GM19099 (cell line): ENCODE measurements around the gene PPP2R5A.

Experiments
- POLR2A ChIP-seq: IDR thresholded peaks from 3 replicates; pipeline ENCODE4 v1.6.1; 2011; ENCODE audit warnings: low read depth; ENCODE audit not compliant: insufficient read length; ENCODE audit errors: extremely low read depth

The PPP2R5A gene

DNA sequence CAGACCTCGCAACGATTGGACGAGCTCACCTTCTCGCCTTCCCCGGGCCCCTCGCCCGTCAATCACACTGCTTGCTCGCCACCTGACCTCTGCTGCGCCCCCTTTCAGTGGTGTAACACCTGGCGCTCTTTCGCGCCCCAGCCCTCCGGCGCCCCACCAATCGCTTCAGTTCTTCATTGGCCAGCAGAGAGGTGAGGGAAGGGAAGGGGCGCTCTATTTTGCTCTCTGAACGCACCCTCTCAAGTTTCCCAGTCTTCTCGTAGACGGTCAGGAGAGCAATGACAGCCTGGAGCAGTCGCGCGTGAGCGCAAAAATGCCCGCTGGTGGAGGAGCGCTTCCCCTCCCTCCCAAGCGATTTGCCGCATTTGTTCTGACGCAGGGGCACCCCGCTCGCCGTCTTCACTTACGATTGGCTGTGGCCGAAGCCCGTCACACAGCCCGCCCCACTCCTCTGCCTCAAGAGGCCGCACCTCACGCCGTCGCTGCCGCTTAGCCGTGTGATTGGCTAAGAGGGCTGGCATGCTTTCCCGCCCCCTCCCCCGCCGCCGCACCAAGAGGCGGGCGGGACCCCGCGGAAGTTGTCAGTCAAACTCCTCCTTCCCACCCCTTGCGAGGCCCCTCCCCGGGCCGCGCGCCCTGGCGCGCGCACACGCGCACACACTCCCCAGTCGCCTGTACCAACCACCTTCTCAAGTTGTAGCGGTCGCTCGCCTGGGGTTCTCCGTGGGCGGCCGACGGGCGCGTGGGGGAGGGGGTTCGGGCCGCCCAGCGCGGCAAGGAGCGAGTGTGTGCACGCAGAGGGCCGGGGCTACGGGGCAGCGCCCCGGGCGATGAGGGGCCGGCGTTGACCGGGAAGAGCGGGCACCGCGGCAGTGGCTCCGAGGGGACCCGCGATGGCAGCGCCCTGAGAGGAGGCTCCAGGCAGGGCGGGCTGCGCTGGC, at the start of gene PPP2R5A:
PPP2R5A (plus strand) TSS at position 667 of the 941 bp plus-strand sequence. CDS start 701 bp downstream, outside the sequence.
- peak; percentile 72 for TF ChIP-seq POLR2A

- TF ChIP-seq POLR2A, result no peak
Observed at GRCh38 chr1:212235857-212236256, 49.4 kb upstream of the PPP2R5A start.

DNA sequence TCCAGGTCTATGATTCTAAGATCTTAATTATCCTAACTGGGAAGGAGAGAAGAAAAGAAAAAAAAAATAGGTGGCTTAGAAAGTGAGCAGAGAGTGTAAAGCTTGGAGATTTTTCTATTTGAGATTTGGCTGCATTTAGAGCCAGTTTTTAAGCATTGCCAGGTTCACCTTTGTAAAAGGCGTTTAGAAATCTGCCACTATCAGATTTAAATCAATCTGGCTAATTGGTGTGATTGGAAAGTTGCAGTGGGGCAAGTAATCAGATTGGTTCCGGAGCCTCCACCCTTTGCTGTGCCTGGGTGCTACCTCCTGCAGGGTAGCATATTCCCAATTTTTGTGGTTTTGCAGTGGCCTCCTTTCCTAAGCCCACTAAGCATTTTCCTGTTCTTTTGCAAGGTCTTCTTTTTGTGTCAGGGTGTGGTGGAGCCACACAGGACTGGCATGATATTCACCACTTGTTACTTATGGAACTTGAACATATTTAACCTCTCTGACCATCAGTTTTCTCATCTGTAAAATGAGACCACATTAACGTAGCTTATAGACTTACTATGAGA, 48.5 kb upstream of the PPP2R5A start:
- TF ChIP-seq POLR2A, result no peak

DNA sequence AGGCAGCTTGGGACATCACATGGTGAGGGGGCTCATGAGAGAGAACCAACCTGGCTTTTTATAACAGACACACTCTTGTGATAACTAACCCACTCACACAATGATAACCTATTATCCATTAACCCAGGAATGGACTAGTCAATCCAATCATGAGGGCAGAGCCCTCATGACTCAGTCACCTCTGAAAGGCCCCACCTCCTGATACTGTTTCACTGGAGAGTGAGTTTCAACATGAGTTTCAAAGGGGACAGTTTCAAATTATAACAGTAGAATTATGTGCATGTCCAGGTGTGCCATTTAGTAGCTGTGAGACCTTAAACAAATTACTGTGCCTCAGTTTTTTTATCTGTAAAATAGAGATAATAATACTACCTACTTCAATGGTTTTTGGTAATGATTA, 47.6 kb upstream of the PPP2R5A start:
- TF ChIP-seq POLR2A, result no peak

- TF ChIP-seq POLR2A, result no peak
Observed at GRCh38 chr1:212238552-212238951, 46.7 kb upstream of the PPP2R5A start.

- TF ChIP-seq POLR2A, result no peak
Observed at GRCh38 chr1:212241501-212241900, 43.7 kb upstream of the PPP2R5A start.

DNA sequence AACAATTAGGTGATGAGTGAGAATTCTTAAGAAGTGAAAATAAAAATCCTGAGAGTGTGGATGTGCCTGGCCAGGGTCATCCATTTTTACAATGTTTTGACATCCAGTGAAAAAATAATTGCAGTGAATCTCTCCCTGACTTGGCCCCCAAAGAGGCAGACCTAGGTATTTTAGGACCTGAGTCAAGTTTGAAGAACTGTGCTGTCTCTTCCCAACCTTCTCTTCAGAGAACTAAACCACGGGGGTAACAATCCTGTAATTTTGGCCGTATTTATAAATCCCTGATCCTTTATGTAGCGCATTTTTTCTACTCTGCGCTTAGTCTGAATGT, 43.3 kb upstream of the PPP2R5A start:
- TF ChIP-seq POLR2A, result no peak

GRCh38 chr1:212242288-212242984, 42.8 kb upstream of the PPP2R5A start:
- TF ChIP-seq POLR2A, result no peak

DNA sequence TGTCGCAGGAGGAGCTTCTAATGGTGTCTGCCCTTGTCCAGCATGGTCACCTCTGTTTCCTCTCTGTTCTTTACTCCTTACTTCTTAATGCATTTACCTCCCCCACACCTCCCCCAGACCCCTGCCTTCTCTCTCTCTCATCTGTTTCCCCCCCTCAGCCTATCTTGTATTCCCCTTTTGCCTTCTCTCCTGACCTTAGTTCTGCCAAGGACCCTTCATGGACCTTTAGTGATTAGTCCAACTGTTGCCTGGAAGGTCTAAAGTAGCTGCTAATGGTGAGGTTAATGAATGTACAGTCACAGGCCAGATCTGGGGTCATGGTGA, 42.3 kb upstream of the PPP2R5A start:
- TF ChIP-seq POLR2A, result no peak

- TF ChIP-seq POLR2A, result no peak
Observed at GRCh38 chr1:212244441-212244840, 40.8 kb upstream of the PPP2R5A start.

DNA sequence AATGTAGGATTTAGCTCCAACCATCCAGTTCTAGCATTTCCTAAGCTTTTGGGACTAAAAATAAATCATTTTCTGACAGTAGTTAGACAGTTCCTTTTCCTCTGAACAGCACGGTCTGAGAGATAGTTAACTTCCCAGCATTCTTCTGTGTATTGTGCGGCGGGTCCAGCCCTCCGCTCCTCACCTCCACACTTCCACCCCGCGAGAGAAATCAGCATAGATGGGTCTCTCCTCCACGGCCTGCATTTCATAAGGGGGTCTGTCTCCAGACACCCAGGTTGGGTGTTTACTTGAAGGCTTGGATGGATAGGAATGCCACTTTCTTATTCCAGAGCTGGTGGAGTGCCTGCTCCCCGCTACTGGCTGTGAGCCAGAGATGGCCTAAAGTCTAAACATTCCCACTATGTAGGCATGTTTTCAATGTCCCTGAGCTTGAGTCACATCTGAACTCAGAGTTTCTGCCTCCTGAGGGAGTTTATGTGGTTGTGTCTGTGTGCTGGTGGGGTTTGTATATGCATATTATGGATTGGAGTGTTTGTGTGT, 38.0 kb upstream of the PPP2R5A start:
- TF ChIP-seq POLR2A, result no peak

DNA sequence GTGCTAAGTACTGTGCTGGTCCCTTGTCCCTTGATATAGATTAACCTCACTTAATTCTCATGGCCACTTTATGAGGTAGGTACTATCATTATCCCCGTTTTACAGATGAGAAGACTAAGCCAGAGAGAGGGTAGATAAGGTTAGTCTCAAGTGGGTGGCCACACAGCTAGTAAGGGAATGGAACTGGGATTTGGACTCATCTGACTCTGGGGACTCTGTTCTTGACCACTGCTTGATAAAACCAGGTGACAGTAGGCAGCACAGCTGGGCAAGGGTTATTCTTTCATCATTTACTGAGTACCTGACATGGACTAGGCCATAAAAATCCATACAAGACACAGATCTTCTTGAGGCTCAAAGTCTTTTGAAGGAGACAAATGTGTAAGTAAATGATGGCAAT, 37.2 kb upstream of the PPP2R5A start:
- TF ChIP-seq POLR2A, result no peak

DNA sequence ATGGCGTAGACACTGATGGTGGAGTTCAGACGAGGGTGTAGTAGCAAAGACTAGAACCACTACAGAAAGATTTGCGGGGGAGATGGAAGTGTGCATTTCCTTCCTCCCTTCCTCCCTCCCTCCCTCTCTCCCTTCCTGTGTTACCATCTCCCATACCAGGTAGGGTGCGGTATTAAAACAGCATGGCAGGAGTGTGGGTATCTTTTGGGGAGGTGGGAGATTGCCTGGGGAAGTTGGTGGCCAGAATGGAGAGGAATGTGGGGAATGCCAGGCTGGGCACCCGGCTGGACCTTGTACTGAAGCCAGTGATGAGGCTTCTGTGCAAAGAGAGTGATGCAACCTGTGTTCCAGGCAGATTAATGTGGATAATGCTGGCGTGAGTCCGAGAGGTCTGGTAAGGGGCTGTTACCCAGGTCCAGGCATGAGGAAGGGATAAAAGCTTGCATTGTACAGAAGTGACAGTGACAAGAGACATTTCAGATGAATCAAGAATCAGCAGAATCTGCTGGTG, 30.3 kb upstream of the PPP2R5A start:
- no peak for TF ChIP-seq POLR2A

DNA sequence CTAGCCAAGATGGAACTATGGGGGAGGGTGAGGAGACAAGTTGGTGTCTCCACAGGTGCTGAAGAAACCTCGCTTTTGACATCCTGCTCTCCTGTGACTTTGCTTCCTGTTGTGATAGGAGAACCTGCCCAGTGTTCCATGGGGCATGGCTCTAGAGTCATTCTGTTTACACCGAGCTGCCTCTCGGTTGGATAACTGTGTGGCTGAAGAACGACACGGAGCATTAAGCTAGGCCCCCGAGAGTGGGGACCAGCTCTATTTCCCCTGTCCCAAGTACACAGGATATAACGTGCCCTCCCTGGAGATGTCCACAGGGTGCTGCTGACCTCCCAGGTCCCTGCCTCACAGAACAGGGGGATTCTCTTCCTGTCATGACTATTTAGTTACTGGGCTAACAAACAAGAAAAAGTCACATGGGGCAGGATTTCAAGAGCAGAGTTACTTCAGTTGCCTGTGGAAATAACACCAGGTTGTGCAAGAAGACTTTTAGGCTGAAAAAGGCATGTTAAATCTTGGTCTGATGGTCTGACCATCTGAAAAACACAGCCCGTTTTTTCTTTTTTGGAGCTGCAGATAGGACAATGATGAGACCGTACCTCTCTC, 29.4 kb upstream of the PPP2R5A start:
- no peak for TF ChIP-seq POLR2A

DNA sequence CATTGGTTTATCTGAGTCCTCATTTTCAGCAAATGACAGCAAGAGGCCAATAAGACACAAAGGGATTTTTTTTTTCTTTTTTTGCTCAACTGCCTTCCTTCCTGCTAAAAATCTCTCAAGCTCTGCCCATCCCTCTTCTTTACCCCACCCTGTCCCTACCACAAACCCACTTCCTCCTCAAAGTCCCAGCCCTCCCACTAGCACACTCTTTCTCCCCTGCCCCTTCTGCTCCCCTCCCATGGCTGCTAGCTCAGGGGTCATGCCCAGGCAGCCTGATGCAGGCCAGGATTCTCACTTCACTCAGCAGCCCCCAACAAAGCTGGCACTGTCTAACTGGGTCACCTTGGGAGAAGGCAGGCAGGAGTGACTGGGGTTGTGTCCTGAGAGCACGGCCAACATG, 28.8 kb upstream of the PPP2R5A start:
- no peak for TF ChIP-seq POLR2A

DNA sequence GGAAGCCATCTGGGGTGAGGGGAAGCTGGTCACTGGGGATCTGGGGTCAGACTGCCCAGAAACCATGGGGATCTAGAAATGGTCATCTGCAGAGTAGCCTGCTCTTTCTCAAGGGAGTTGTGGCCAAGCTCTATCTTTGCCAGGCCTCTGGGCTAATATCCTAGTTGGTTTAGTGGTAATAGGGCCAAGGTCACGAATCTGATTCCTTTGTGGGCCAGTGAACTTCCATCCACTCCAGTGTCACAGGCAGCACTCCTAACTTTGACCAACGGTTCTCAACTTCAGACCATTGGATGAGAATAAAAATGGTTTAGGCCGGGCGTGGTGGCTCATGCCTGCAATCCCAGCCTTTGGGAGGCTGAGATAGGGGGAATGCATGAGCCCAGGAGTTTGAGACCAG, 28.1 kb upstream of the PPP2R5A start:
- no peak for TF ChIP-seq POLR2A
